Esophagus muscularis mucosa (tissue), 4 donors: ENCODE results near the gene RGS3. TPM values are rescaled to one million over a fixed set of nuclear protein-coding genes. Genes with fewer than 3 reads are reported as not detected.

ENCODE experiments used
- DNase-seq: peaks from one replicate; pipeline ENCODE4 v3.0.0-alpha.2; 2017; ENCODE audit errors: extremely low spot score
- H3K27ac ChIP-seq, 4 donors: fragments of 200-600 bp; sonication (generic); replicated peaks in 1 of 4; 1 replicate in 3 of 4; 2 replicates in 1 of 4; pipeline ENCODE4 v1.5.1; 2016 to 2019; ENCODE audit warnings: mild to moderate bottlenecking in 1 of 4
- H3K27me3 ChIP-seq, 4 donors: fragments of 200-600 bp; sonication (generic); one replicate each; pipeline versions ENCODE4 v1.5.1 to v1.6.0; 2016 to 2019
- H3K36me3 ChIP-seq, 4 donors: fragments of 200-600 bp; sonication (generic); one replicate each; pipeline ENCODE4 v1.5.1; 2016 to 2019
- H3K4me1 ChIP-seq, 4 donors: fragments of 200-600 bp; sonication (generic); one replicate each; pipeline ENCODE4 v1.5.1; 2016 to 2019
- H3K4me3 ChIP-seq, 4 donors: fragments of 200-600 bp; sonication (generic); 1 replicate in 2 of 4; 2 replicates in 2 of 4; pipeline ENCODE4 v1.5.1; 2016 to 2019; ENCODE audit warnings: mild to moderate bottlenecking in 4 of 4, moderate library complexity in 1 of 4
- H3K9me3 ChIP-seq, 4 donors: fragments of 200-600 bp; sonication (generic); 1 replicate in 3 of 4; 2 replicates in 1 of 4; pipeline ENCODE4 v1.5.1; 2016 to 2019
- CTCF ChIP-seq, 3 experiments: fragments of 200-600 bp in 2 of 3; fragments of 450-650 bp in 1 of 3; sonication (generic) in 2 of 3; IDR thresholded peaks; one replicate each; pipeline ENCODE4 v1.5.1; 2017 to 2019; ENCODE audit warnings: antibody characterized with exemption in 3 of 3, mild to moderate bottlenecking in 2 of 3, moderate library complexity in 1 of 3
- EP300 ChIP-seq: sonication (generic); formaldehyde crosslinking; IDR thresholded peaks from one replicate; pipeline ENCODE4 v1.6.1; 2017; ENCODE audit warnings: antibody characterized with exemption
- POLR2A ChIP-seq: fragments of 450-650 bp; IDR thresholded peaks from one replicate; pipeline ENCODE4 v1.6.1; 2017; ENCODE audit warnings: antibody characterized with exemption, moderate library complexity, mild to moderate bottlenecking, low read depth
- POLR2AphosphoS5 ChIP-seq, 2 donors: sonication (generic); formaldehyde crosslinking; IDR thresholded peaks; one replicate each; pipeline ENCODE4 v1.6.1; 2017; ENCODE audit warnings: antibody characterized with exemption in 2 of 2
- WGBS: methylation state at CpG from one replicate; pipeline ENCODE4 v1.1.5; 2018; 5-methylcytosine and 5-hydroxymethylcytosine counted together
- intact Hi-C: fragments of 100-400 bp; cut with DNase I; formaldehyde crosslinking; loops from one replicate; pipeline ENCODE4 v1.15.1; 2023
- total RNA-seq, 4 donors: library from RNA; depleted of rRNA; stranded (reverse); fragments of >200 nt; gene quantifications; one replicate each; pipeline versions ENCODE4 v1.1.0 to v1.2.1, GENCODE V29; 2016

RGS3 gene
- total RNA-seq, 4 donors from 2014 or later, result 37.3 to 121 (median 68.5) TPM

- no peaks in the 10 kb centered on the region for H3K27me3 ChIP-seq
- no peak for DNase-seq
- no peaks in the 10 kb centered on the region for H3K36me3 ChIP-seq
- intact Hi-C loops, result no loop called here
- 99% methylated on average over 9 of the region's 9 CpGs for WGBS
- peaks cover 43 to 56% (median 49%) of the 10 kb centered on the region in 4 donors for H3K4me1 ChIP-seq
- H3K4me3 ChIP-seq, result no peak overlapping the region
- no peak for TF ChIP-seq POLR2AphosphoS5 (IDR thresholded peaks at IDR 0.05)
- no peak for TF ChIP-seq POLR2A
- no peaks in the 10 kb centered on the region for H3K9me3 ChIP-seq
- H3K27ac ChIP-seq, result no peak overlapping the region
Observed at GRCh38 chr9:113623851-113624485, 160.4 kb downstream of the RGS3 start.

DNA sequence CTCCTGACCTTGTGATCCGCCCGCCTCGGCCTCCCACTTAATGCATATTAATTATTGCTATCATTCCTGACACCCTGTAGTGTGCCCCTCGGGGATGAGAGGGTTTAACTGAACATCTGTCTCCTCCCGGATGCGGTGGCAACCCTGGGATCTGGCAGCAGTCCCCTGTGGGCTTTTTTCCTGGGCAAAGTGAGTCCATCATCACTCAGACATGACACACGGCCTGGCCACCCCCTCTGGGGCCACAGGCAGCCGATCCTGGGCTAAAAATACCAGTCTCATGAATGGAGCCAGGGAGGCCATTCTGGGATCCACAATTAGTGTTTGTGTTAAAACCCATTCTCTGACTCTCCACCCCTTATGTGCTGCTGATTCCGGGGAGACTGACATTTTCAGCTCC lies 161.2 kb downstream of the RGS3 start:
- H3K9me3 ChIP-seq, result no peaks in the 10 kb centered on the region
- H3K36me3 ChIP-seq, result no peaks in the 10 kb centered on the region
- peaks cover 43 to 51% (median 45%) of the 10 kb centered on the region in 4 donors for H3K4me1 ChIP-seq
- no peak overlapping the region for H3K4me3 ChIP-seq
- intact Hi-C loops, result no loop called here
- H3K27me3 ChIP-seq, result no peaks in the 10 kb centered on the region
- TF ChIP-seq POLR2A (no peak), EP300 (no peak), CTCF (IDR thresholded peaks at IDR 0.05) (no peak), POLR2AphosphoS5 (IDR thresholded peaks at IDR 0.05) (no peak)
- no peak overlapping the region for H3K27ac ChIP-seq
- 62% methylated on average over 9 of the region's 9 CpGs for WGBS
- no peak for DNase-seq

DNA sequence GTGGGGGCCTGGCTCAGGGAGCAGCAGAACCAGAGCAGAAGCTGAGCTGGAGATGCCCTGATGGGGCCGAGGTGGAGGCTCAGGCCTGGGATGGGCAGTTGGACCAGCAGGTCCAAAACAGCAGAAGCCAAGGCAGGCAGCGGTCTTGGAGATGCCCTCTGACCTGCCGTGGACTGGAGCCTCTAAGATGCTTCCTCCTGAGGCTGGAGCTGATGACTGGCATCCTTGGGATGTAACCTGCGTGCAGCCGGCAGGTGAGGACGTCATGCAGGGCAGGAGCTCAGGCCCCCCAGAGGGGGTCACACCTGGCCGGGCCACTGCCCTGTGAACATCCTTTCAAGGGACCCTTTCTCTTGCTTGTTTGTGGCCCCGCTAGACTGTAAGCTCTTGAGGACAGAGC lies 162.0 kb downstream of the RGS3 start:
- no peaks in the 10 kb centered on the region for H3K9me3 ChIP-seq
- peaks cover 35 to 45% (median 38%) of the 10 kb centered on the region in 4 donors for H3K4me1 ChIP-seq
- no peaks in the 10 kb centered on the region for H3K36me3 ChIP-seq
- H3K27ac ChIP-seq, result no peak overlapping the region
- no peaks in the 10 kb centered on the region for H3K27me3 ChIP-seq
- intact Hi-C loops, result no loop called here
- no peak for DNase-seq
- H3K4me3 ChIP-seq, result no peak overlapping the region
- WGBS, result 92% methylated on average over 7 of the region's 8 CpGs
- no peak for TF ChIP-seq CTCF (IDR thresholded peaks at IDR 0.05)
- no peak for TF ChIP-seq POLR2AphosphoS5 (IDR thresholded peaks at IDR 0.05)
- TF ChIP-seq POLR2A, result no peak
- no peak for TF ChIP-seq EP300

GRCh38 chr9:113626735-113627495 lies 163.4 kb downstream of the RGS3 start:
- peak overlapping the region in 3 of 4 donors; percentile 20 to 59 (median 36) for H3K27ac ChIP-seq
- intact Hi-C loops, result no loop called here

More at GRCh38 chr9:113626735-113627495, 163.4 kb downstream of the RGS3 start:
- Histone ChIP-seq H3K9me3 (no peaks in the 10 kb centered on the region), H3K4me1 (peaks cover 21 to 31% (median 24%) of the 10 kb centered on the region in 4 donors), H3K27me3 (no peaks in the 10 kb centered on the region), H3K4me3 (no peak overlapping the region), H3K36me3 (no peaks in the 10 kb centered on the region)
- no peak for DNase-seq
- WGBS, result 61% methylated on average over 8 of the region's 8 CpGs
- TF ChIP-seq CTCF (IDR thresholded peaks at IDR 0.05), result no peak
- TF ChIP-seq EP300, result no peak
- TF ChIP-seq POLR2A, result no peak
- TF ChIP-seq POLR2AphosphoS5 (IDR thresholded peaks at IDR 0.05), result peak in 1 of 2 donors; percentile 11
